ENCODE measurements around the gene FBLN7. TPM values are rescaled to one million over a fixed set of nuclear protein-coding genes. Genes with fewer than 3 reads are reported as not detected.

Gene FBLN7
- total RNA-seq, 2 donors from 2014 or later, result 0.86 to 3.5 TPM

DNA sequence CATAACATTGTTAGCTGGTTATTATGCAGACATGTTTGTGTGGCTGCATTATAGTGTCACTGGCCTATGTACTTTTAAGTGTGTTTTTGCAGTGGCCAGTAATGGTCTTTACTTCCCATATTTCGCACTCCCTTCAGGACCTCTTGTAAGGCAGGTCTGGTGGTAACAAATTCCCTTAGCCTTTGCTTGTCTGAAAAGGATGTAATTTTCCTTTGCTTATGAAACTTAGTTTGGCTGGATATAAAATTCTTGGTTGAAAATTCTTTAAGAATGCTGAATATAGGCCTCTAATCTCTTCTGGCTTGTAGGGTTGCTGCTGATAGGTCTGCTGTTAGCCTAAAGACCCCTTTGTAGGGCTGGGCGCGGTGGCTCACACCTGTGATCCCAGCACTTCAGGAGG lies 82.0 kb downstream of the FBLN7 start:
- TF ChIP-seq, protein P1, sequence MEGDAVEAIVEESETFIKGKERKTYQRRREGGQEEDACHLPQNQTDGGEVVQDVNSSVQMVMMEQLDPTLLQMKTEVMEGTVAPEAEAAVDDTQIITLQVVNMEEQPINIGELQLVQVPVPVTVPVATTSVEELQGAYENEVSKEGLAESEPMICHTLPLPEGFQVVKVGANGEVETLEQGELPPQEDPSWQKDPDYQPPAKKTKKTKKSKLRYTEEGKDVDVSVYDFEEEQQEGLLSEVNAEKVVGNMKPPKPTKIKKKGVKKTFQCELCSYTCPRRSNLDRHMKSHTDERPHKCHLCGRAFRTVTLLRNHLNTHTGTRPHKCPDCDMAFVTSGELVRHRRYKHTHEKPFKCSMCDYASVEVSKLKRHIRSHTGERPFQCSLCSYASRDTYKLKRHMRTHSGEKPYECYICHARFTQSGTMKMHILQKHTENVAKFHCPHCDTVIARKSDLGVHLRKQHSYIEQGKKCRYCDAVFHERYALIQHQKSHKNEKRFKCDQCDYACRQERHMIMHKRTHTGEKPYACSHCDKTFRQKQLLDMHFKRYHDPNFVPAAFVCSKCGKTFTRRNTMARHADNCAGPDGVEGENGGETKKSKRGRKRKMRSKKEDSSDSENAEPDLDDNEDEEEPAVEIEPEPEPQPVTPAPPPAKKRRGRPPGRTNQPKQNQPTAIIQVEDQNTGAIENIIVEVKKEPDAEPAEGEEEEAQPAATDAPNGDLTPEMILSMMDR (IDR thresholded peaks at IDR 0.05), result no peak
- Histone ChIP-seq H3K36me3 (peaks cover 10% of the 10 kb centered on the region), H3K9me3 (no peaks in the 10 kb centered on the region), H3K27me3 (no peaks in the 10 kb centered on the region), H3K27ac (no peak overlapping the region), H3K4me1 (no peaks in the 10 kb centered on the region), H3K4me3 (no peak overlapping the region)
- no peak for DNase-seq (ENCODE audit: low spot score)

DNA sequence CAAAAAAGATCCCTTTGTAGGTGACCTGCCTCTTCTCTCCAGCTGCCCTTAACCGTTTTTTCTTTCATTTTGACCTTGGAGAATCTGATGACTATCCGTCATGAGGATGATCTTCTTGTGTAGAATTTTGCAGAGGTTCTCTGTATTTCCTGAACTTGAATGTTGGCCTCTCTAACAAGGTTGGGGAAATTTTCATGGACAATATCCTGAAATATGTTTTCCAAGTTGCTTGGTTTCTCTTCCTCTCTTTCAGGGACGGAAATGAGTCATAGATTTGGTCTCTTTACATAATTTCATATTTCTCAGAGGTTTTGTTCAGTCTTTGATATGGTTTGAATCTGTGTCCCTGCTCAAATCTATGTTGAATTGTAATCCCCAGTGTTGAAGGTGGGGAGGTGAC lies 82.6 kb downstream of the FBLN7 start:
- TF ChIP-seq, protein P1 (IDR thresholded peaks at IDR 0.05), result no peak
- H3K4me3 ChIP-seq, result no peak overlapping the region
- peaks cover 4% of the 10 kb centered on the region for H3K36me3 ChIP-seq
- no peak overlapping the region for H3K27ac ChIP-seq
- H3K27me3 ChIP-seq, result no peaks in the 10 kb centered on the region
- DNase-seq (ENCODE audit: low spot score), result no peak
- H3K9me3 ChIP-seq, result no peaks in the 10 kb centered on the region
- H3K4me1 ChIP-seq, result no peaks in the 10 kb centered on the region

DNA sequence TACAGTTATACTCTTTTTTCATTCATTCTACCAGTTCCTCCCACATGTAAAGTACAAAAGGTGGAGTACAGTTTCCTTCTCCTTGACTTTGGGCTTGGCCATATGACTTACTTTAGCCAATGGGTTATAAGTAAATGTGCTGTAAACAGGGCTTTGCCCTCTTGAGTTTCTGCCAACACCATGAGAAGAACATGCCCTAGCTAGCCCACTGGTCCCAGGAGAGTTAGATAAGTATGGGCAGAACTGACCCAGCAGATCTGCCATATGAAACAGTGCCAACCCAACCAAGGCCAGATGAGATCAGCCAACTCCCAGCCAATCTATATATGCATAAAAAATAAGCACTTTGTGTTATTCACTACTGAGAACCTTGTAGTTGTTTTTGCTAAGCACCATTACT lies 91.2 kb downstream of the FBLN7 start:
- Histone ChIP-seq H3K9me3 (no peaks in the 10 kb centered on the region), H3K4me3 (no peak overlapping the region), H3K27ac (no peak overlapping the region), H3K4me1 (no peaks in the 10 kb centered on the region), H3K27me3 (no peaks in the 10 kb centered on the region), H3K36me3 (peaks cover 10% of the 10 kb centered on the region)
- DNase-seq (ENCODE audit: low spot score), result no peak
- TF ChIP-seq, protein P1 (IDR thresholded peaks at IDR 0.05), result no peak

DNA sequence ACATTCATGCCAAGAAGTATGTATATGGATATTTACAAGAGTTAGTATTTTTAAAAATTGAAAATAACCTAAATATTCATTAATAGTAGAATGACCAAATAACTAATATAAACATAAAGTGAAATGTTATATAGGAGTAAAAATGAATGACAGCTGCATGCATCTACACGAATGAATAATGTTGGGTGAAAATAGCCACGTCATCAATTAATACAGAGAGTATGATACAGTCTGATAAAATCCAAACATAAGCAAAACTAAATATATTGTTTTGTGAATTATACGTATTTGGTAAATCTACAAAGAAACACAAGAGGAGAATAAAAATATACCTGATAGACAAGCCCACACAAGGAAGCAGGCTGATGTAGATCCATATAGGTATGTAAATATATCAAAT lies 92.2 kb downstream of the FBLN7 start:
- Histone ChIP-seq H3K4me3 (no peak overlapping the region), H3K36me3 (peaks cover 10% of the 10 kb centered on the region), H3K9me3 (no peaks in the 10 kb centered on the region), H3K4me1 (no peaks in the 10 kb centered on the region), H3K27ac (no peak overlapping the region), H3K27me3 (no peaks in the 10 kb centered on the region)
- TF ChIP-seq, protein P1 (IDR thresholded peaks at IDR 0.05), result no peak
- DNase-seq (ENCODE audit: low spot score), result no peak

Other genes starting within 250 kb of the FBLN7 start
- 10 to 100 TPM in 1 of 2 donors, 1 to 10 TPM in 1; 4.9 to 13.7 TPM for gene MERTK, start 239.8 kb upstream of the FBLN7 start, total RNA-seq
- 1 to 10 TPM; 7.7 to 8.8 TPM for gene TMEM87B, start 83.1 kb upstream of the FBLN7 start, total RNA-seq
- 1 to 10 TPM; 5.2 to 7.2 TPM for gene ZC3H8, start 116.7 kb downstream of the FBLN7 start, total RNA-seq
- 10 to 100 TPM; 12.7 to 16.9 TPM for gene ZC3H6, start 137.2 kb downstream of the FBLN7 start, total RNA-seq